Stimulated activated CD8-positive, alpha-beta memory T cell treated with anti-CD3 and anti-CD28 coated beads, Interleukin-4, amount 100 ng/mL, for 4 hours (primary cell): Measurements from ENCODE around the gene CXCL12.

ENCODE experiments used
- DNase-seq, 2 donors: peaks; one replicate each; pipeline ENCODE4 v3.0.0-alpha.2; 2020; ENCODE audit warnings: low read depth in 2 of 2, low spot score in 1 of 2

CXCL12 gene

GRCh38 chr10:44364566-44364965 is 20.3 kb downstream of the CXCL12 start:
- no peak for DNase-seq

- DNase-seq, result no peak
Observed at GRCh38 chr10:44363716-44364115, 21.2 kb downstream of the CXCL12 start.

GRCh38 chr10:44362866-44363711 is 21.8 kb downstream of the CXCL12 start:
- DNase-seq, result no peak

GRCh38 chr10:44361109-44361508 is 23.8 kb downstream of the CXCL12 start:
- no peak for DNase-seq

GRCh38 chr10:44358080-44358771 is 26.7 kb downstream of the CXCL12 start:
- DNase-seq, result no peak

- no peak for DNase-seq
Observed at GRCh38 chr10:44357023-44357540, 27.8 kb downstream of the CXCL12 start.

- DNase-seq, result no peak
Observed at GRCh38 chr10:44356139-44357022, 28.5 kb downstream of the CXCL12 start.

- no peak for DNase-seq
Observed at GRCh38 chr10:44355630-44356029, 29.3 kb downstream of the CXCL12 start.

GRCh38 chr10:44354771-44355170 is 30.1 kb downstream of the CXCL12 start:
- DNase-seq, result no peak

- DNase-seq, result no peak
Observed at GRCh38 chr10:44353721-44354120, 31.2 kb downstream of the CXCL12 start.

- no peak for DNase-seq
Observed at GRCh38 chr10:44353128-44353390, 31.8 kb downstream of the CXCL12 start.

GRCh38 chr10:44352316-44353127 is 32.4 kb downstream of the CXCL12 start:
- DNase-seq, result no peak

- DNase-seq, result no peak
Observed at GRCh38 chr10:44348496-44348895, 36.4 kb downstream of the CXCL12 start.

- no peak for DNase-seq
Observed at GRCh38 chr10:44347609-44348400, 37.1 kb downstream of the CXCL12 start.

GRCh38 chr10:44344727-44345126 is 40.2 kb downstream of the CXCL12 start:
- DNase-seq, result no peak

GRCh38 chr10:44343843-44344242 is 41.1 kb downstream of the CXCL12 start:
- no peak for DNase-seq

- DNase-seq, result no peak
Observed at GRCh38 chr10:44341886-44342285, 43.0 kb downstream of the CXCL12 start.

- DNase-seq, result no peak
Observed at GRCh38 chr10:44340557-44340956, 44.3 kb downstream of the CXCL12 start.

GRCh38 chr10:44339218-44339617 is 45.7 kb downstream of the CXCL12 start:
- no peak for DNase-seq

- DNase-seq, result no peak
Observed at GRCh38 chr10:44337081-44337480, 47.8 kb downstream of the CXCL12 start.
